HEK293 (cell line): ENCODE measurements around the gene MINPP1.

Source experiments
- CTCF ChIA-PET: fragments of 350-600 bp; formaldehyde crosslinking; extraction: SDS; loops from one replicate; lab custom pipeline; 2021; ENCODE audit warnings: antibody characterized with exemption; lab: Yijun Ruan, JAX
- POLR2A ChIA-PET: fragments of 300-600 bp; formaldehyde crosslinking; extraction: SDS; loops from one replicate; lab custom pipeline; 2020; ENCODE audit warnings: antibody characterized with exemption, inconsistent platforms; lab: Yijun Ruan, JAX
- H3K27ac ChIP-seq: fragments of 200-500 bp; sonication (Bioruptor generic); 2 replicates; pipeline ENCODE4 v1.5.1; 2014; ENCODE audit warnings: low read depth, low read length, control low read depth, inconsistent platforms; ENCODE audit errors: extremely low read depth
- H3K36me3 ChIP-seq, 2 experiments: fragments of 200-500 bp in 1 of 2; sonication (Bioruptor generic) in 1 of 2; 1 replicate in 1 of 2; 2 replicates in 1 of 2; pipeline ENCODE4 v1.5.1; 2014 to 2017; ENCODE audit warnings: inconsistent platforms in 2 of 2, low read length in 2 of 2; ENCODE audit not compliant: control insufficient read depth in 2 of 2, insufficient read depth in 1 of 2
- H3K4me1 ChIP-seq: fragments of 200-500 bp; sonication (Bioruptor generic); 2 replicates; pipeline ENCODE4 v1.5.1; 2014; ENCODE audit warnings: mild to moderate bottlenecking, low read length, inconsistent platforms; ENCODE audit not compliant: control insufficient read depth, insufficient read depth
- H3K4me3 ChIP-seq: 2 replicates; pipeline ENCODE4 v1.5.1; 2011; ENCODE audit warnings: low read depth, mild to moderate bottlenecking, control low read depth, low read length, moderate library complexity
- H3K9me3 ChIP-seq: fragments of 200-500 bp; sonication (Bioruptor generic); 2 replicates; pipeline ENCODE4 v1.5.1; 2014; ENCODE audit warnings: low read depth, low read length, inconsistent platforms; ENCODE audit not compliant: control insufficient read depth, insufficient read depth
- PRDM1 ChIP-seq: fragments of 450-650 bp; formaldehyde crosslinking; IDR thresholded peaks from 2 replicates; pipeline ENCODE4; 2016; ENCODE audit warnings: missing biosample characterization, missing genetic modification characterization
- ZFP69B ChIP-seq: fragments of 450-650 bp; formaldehyde crosslinking; IDR thresholded peaks from 2 replicates; pipeline ENCODE4 v1.5.1; 2016; ENCODE audit warnings: missing biosample characterization, missing genetic modification characterization
- ZIC2 ChIP-seq: fragments of 450-650 bp; formaldehyde crosslinking; IDR thresholded peaks from 2 replicates; pipeline ENCODE4 v1.5.1; 2016; ENCODE audit warnings: missing biosample characterization, missing genetic modification characterization
- ZNF112 ChIP-seq: fragments of 450-650 bp; formaldehyde crosslinking; IDR thresholded peaks from 2 replicates; pipeline ENCODE4 v1.5.0; 2017; ENCODE audit warnings: missing biosample characterization, missing genetic modification characterization
- ZNF114 ChIP-seq: fragments of 450-650 bp; formaldehyde crosslinking; IDR thresholded peaks from 2 replicates; pipeline ENCODE4 v1.5.0; 2017; ENCODE audit warnings: missing biosample characterization, missing genetic modification characterization
- ZNF121 ChIP-seq: fragments of 450-650 bp; formaldehyde crosslinking; IDR thresholded peaks from 2 replicates; pipeline ENCODE4 v1.5.1; 2016; ENCODE audit warnings: missing biosample characterization, missing genetic modification characterization
- ZNF133 ChIP-seq: fragments of 450-650 bp; formaldehyde crosslinking; IDR thresholded peaks from 2 replicates; pipeline ENCODE4 v1.5.1; 2016; ENCODE audit warnings: missing biosample characterization, missing genetic modification characterization
- ZNF350 ChIP-seq: fragments of 450-650 bp; formaldehyde crosslinking; IDR thresholded peaks from 2 replicates; pipeline ENCODE4 v1.5.0; 2017; ENCODE audit warnings: missing biosample characterization, mild to moderate bottlenecking, missing genetic modification characterization
- ZNF362 ChIP-seq: fragments of 450-650 bp; formaldehyde crosslinking; IDR thresholded peaks from 2 replicates; pipeline ENCODE4 v1.5.1; 2016; ENCODE audit warnings: missing biosample characterization, missing genetic modification characterization
- ZNF366 ChIP-seq: fragments of 450-650 bp; formaldehyde crosslinking; conservative IDR thresholded peaks from 2 replicates; pipeline ENCODE4 v1.5.1; 2016; ENCODE audit warnings: missing biosample characterization, missing genetic modification characterization
- ZNF416 ChIP-seq: fragments of 450-650 bp; formaldehyde crosslinking; IDR thresholded peaks from 2 replicates; pipeline ENCODE4 v1.5.1; 2016; ENCODE audit warnings: missing biosample characterization, missing genetic modification characterization
- ZNF555 ChIP-seq: fragments of 450-650 bp; formaldehyde crosslinking; conservative IDR thresholded peaks from 2 replicates; pipeline ENCODE4 v1.5.1; 2017; ENCODE audit warnings: missing biosample characterization, mild to moderate bottlenecking, missing genetic modification characterization, inconsistent platforms
- ZNF645 ChIP-seq: fragments of 450-650 bp; formaldehyde crosslinking; IDR thresholded peaks from 2 replicates; pipeline ENCODE4; 2016; ENCODE audit warnings: missing biosample characterization, missing genetic modification characterization
- ZNF670 ChIP-seq: fragments of 450-650 bp; formaldehyde crosslinking; IDR thresholded peaks from 2 replicates; pipeline ENCODE4 v1.5.1; 2016; ENCODE audit warnings: missing biosample characterization, missing genetic modification characterization, low read depth
- ZNF830 ChIP-seq: fragments of 450-650 bp; IDR thresholded peaks from 2 replicates; pipeline ENCODE4 v1.5.0; 2018; ENCODE audit warnings: missing biosample characterization, missing genetic modification characterization, low read depth, mild to moderate bottlenecking, moderate library complexity
- ZSCAN30 ChIP-seq: fragments of 450-650 bp; IDR thresholded peaks from 2 replicates; pipeline ENCODE4 v1.5.1; 2018; ENCODE audit warnings: missing biosample characterization, mild to moderate bottlenecking, missing genetic modification characterization, moderate library complexity
- TF ChIP-seq, protein P1 (sequence below): fragments of 450-650 bp; formaldehyde crosslinking; IDR thresholded peaks from 2 replicates; pipeline ENCODE4 v1.5.0; 2017; ENCODE audit warnings: missing biosample characterization, missing genetic modification characterization, borderline replicate concordance
- TF ChIP-seq, protein P2 (sequence below): fragments of 450-650 bp; formaldehyde crosslinking; IDR thresholded peaks from 2 replicates; pipeline ENCODE4 v1.5.1; 2016; ENCODE audit warnings: missing biosample characterization, missing genetic modification characterization
- TF ChIP-seq, protein P3 (sequence below): fragments of 450-650 bp; formaldehyde crosslinking; IDR thresholded peaks from 2 replicates; pipeline ENCODE4 v1.5.1; 2016; ENCODE audit warnings: missing biosample characterization, missing genetic modification characterization

The MINPP1 gene

DNA sequence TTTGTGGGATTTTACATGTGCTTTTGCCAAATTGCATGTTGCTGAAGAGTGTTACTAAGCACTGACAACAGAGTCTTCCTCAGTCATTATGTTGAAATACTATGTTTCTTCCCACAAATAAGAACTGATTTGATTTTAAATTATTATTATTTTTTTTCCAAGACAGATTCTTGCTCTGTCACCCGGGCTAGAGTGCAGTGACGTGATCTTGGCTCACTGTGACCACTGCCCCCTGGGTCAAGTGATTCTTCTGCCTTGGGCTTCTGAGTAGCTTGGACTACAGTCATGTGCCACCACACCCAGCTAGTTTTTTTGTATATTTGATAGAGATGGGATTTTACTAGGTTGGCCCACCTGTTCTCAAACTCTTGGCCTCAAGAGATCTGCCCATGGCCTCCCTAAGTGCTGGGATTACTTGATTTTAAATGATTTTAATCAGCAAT is 42.3 kb downstream of the MINPP1 start:
- ChIA-PET POLR2A (no interaction called here), CTCF (interaction anchor here (0.8 kb wide), 1 partner anchor 14 kb away, joined by 3 read pairs; no protein-coding TSS in a partner anchor)
- TF ChIP-seq ZNF114 (tag by site-specific recombination) (no peak), ZNF350 (tag by site-specific recombination) (no peak), PRDM1 (tag by site-specific recombination) (no peak), ZIC2 (no peak), ZNF555 (tag by site-specific recombination) (no peak), ZSCAN30 (tag by site-specific recombination) (no peak), ZNF362 (tag by site-specific recombination) (no peak), ZNF830 (tag by site-specific recombination) (no peak), ZNF366 (tag by site-specific recombination) (no peak)
- TF ChIP-seq, protein P1, sequence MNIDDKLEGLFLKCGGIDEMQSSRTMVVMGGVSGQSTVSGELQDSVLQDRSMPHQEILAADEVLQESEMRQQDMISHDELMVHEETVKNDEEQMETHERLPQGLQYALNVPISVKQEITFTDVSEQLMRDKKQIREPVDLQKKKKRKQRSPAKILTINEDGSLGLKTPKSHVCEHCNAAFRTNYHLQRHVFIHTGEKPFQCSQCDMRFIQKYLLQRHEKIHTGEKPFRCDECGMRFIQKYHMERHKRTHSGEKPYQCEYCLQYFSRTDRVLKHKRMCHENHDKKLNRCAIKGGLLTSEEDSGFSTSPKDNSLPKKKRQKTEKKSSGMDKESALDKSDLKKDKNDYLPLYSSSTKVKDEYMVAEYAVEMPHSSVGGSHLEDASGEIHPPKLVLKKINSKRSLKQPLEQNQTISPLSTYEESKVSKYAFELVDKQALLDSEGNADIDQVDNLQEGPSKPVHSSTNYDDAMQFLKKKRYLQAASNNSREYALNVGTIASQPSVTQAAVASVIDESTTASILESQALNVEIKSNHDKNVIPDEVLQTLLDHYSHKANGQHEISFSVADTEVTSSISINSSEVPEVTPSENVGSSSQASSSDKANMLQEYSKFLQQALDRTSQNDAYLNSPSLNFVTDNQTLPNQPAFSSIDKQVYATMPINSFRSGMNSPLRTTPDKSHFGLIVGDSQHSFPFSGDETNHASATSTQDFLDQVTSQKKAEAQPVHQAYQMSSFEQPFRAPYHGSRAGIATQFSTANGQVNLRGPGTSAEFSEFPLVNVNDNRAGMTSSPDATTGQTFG = no peak
- TF ChIP-seq, protein P2, sequence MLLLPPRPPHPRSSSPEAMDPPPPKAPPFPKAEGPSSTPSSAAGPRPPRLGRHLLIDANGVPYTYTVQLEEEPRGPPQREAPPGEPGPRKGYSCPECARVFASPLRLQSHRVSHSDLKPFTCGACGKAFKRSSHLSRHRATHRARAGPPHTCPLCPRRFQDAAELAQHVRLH (tag by site-specific recombination) = no peak
- H3K4me3 ChIP-seq = no peak overlapping the region
- H3K9me3 ChIP-seq = no peaks in the 10 kb centered on the region
- H3K27ac ChIP-seq = no peak overlapping the region
- no peaks in the 10 kb centered on the region for H3K4me1 ChIP-seq
- peaks cover 15 to 16% of the 10 kb centered on the region in 2 experiments for H3K36me3 ChIP-seq

DNA sequence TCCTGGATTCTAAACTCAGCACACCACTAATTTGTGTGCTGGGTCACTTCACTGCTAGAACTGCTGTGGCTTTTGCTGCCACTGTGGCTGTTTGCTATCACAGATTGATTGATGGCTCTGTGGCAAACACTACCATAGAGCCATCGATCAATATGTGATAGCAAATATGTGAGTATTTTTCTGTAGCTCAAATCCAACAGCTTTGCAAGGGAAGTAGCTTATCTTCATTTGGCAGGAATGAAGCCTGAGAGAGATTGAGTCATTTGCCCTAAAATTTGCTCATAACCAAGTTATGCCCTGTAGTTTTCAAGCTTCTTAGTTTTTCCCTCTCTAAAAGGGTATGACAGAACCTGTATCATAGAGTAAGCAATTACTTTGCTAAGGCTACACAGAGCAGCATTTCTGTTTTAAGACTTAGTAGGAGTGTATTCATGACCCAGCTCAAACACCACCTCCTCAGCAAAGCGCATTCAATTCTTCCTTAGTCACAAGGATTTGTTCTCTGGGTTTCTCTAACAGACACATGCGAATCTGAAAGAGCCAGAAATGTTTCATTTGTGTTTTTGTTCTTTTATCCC is 43.1 kb downstream of the MINPP1 start:
- peaks cover 13 to 17% of the 10 kb centered on the region in 2 experiments for H3K36me3 ChIP-seq
- H3K4me3 ChIP-seq = no peak overlapping the region
- H3K27ac ChIP-seq = no peak overlapping the region
- no peaks in the 10 kb centered on the region for H3K9me3 ChIP-seq
- H3K4me1 ChIP-seq = no peaks in the 10 kb centered on the region
- ChIA-PET CTCF (interaction anchor here (0.7 to 1.4 kb wide), 2 partner anchors 15 to 1179 kb away, joined by 3 to 6 read pairs; no protein-coding TSS in a partner anchor), POLR2A (no interaction called here)
- TF ChIP-seq ZNF670 (tag by site-specific recombination) (no peak), ZNF416 (tag by site-specific recombination) (no peak), ZNF133 (no peak), ZFP69B (tag by site-specific recombination) (peak; percentile 88)
- TF ChIP-seq, protein P3, sequence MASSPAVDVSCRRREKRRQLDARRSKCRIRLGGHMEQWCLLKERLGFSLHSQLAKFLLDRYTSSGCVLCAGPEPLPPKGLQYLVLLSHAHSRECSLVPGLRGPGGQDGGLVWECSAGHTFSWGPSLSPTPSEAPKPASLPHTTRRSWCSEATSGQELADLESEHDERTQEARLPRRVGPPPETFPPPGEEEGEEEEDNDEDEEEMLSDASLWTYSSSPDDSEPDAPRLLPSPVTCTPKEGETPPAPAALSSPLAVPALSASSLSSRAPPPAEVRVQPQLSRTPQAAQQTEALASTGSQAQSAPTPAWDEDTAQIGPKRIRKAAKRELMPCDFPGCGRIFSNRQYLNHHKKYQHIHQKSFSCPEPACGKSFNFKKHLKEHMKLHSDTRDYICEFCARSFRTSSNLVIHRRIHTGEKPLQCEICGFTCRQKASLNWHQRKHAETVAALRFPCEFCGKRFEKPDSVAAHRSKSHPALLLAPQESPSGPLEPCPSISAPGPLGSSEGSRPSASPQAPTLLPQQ = peak; percentile 94

- Histone ChIP-seq H3K4me3 (no peak overlapping the region), H3K27ac (no peak overlapping the region), H3K4me1 (no peaks in the 10 kb centered on the region), H3K36me3 (peaks cover 16 to 19% of the 10 kb centered on the region in 2 experiments), H3K9me3 (no peaks in the 10 kb centered on the region)
- TF ChIP-seq ZNF121 (tag by site-specific recombination) = no peak
- TF ChIP-seq ZNF645 (tag by site-specific recombination) = no peak
- no peak for TF ChIP-seq ZNF112
- ChIA-PET CTCF (interaction anchor here (0.7 kb wide), 1 partner anchor 71 kb away, joined by 3 read pairs; no protein-coding TSS in a partner anchor), POLR2A (no interaction called here)
Measured at GRCh38 chr10:87550741-87551140, 46.0 kb downstream of the MINPP1 start.
